GM12875 (cell line): ENCODE results near the gene ZFYVE28.

Source experiments
- H3K4me3 ChIP-seq: one replicate; pipeline ENCODE4 v1.5.1; 2011; ENCODE audit warnings: low read depth, low read length, control low read depth
- TF ChIP-seq, protein P1 (sequence below): IDR thresholded peaks from 2 replicates; pipeline ENCODE4 v1.5.1; 2011; ENCODE audit warnings: low read depth, mild to moderate bottlenecking, control low read depth, inconsistent platforms, low read length, moderate library complexity, borderline replicate concordance; ENCODE audit not compliant: insufficient read depth

The ZFYVE28 gene

DNA sequence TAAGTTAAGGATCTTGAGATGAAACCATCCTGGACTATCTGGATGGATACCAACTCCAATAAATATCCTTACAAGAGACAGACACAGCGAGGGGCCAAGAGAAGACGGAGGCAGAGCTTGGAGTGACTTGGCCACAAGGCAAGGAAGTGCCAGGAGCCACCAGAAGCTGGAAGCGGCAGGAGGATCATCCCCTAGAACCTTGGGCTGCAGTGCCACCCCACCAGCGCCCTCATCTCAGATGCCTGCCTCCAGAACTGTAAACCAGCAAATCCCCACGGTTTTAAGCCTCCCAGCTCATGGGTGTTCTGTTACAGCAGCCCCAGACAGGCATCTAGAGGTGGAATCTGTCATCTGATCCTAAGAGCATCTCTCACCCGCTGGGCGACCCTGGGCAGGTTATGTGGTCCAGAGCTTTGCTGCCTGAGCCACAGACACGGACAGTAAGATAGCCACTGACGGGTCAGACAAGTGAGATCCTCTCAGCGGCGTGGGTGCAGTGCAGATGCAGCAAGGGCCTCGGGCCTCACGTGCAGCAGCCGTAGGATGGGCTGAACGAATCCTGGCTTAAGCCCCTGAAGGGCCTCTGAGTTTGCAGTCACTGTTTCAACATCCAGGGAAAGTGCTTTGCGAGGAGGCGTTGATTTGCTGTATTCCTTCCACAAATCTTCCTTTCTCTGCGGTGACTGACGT is 131.4 kb downstream of the ZFYVE28 start:
- TF ChIP-seq, protein P1, sequence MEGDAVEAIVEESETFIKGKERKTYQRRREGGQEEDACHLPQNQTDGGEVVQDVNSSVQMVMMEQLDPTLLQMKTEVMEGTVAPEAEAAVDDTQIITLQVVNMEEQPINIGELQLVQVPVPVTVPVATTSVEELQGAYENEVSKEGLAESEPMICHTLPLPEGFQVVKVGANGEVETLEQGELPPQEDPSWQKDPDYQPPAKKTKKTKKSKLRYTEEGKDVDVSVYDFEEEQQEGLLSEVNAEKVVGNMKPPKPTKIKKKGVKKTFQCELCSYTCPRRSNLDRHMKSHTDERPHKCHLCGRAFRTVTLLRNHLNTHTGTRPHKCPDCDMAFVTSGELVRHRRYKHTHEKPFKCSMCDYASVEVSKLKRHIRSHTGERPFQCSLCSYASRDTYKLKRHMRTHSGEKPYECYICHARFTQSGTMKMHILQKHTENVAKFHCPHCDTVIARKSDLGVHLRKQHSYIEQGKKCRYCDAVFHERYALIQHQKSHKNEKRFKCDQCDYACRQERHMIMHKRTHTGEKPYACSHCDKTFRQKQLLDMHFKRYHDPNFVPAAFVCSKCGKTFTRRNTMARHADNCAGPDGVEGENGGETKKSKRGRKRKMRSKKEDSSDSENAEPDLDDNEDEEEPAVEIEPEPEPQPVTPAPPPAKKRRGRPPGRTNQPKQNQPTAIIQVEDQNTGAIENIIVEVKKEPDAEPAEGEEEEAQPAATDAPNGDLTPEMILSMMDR: no peak

DNA sequence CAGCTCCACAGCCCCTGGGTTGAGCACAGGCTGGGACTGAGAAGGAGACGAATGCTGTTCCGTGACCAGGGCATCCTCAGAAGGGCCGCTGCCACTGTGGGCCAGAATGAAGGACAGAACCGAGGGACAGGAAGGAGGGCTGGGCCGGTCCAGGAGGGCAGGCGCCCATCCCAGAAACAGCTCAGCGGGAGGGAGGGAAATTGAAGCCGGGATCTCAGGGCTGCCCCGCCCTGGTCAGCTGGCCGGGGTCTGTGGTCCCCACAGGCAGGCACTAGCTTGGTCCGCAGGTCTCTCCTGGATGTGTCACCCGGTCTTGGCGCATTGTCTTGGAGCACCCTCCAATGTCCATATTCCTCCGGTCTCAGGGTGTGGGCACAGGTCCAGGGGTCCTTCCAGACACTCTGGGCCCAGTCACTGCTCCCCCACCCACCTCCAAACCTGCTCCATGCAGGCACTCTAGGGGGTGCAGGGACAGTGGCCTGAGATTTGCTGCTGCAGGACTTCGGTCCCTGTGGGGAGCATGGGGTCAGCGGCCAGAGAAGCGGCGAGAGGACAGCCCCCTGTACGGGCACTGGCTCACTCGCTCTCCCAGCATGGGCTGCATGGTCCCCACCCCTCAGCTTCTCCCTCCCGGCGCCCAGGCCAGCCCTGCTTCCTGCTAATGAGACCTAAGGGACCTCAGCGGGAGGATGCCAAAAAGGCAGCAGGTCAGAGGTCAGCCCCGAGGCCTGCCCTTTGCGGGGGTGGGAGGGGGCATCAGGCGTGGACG is 132.6 kb downstream of the ZFYVE28 start:
- TF ChIP-seq, protein P1: no peak
- H3K4me3 ChIP-seq: no peak overlapping the region

More for the DNA sequence above, 131.4 kb downstream of the ZFYVE28 start:
- H3K4me3 ChIP-seq: no peak overlapping the region

DNA sequence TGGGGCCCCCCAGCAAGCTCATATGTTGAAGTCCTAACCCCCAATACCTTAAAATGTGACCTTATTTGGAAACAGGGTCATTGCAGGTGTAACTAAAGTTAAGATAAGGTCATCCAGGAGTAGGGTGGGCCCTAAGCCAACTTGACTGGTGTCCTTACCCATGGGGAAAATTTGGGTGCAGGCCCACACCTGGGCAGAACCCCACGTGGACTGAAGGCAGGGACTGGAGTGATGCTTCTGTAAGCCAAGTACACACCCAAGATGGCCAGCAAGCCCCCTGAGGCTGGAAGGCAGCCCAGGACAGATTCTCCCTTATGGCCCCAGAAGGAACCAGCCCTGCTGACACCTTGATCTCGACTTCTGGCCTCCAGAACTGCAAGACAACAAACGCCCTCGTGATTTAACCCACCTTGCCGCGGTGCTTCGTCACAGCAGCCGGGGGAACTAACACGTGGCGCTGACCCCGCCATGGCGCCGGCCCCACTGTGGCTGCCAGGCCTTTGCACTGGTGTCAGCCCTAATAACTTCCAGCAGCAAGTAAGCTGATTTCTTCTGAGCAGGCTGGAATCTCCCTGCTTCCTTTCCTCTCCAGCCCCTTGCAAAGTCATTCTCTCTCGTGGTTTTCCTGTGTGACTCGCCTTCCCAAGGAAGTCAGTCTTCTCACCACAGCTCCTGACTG is 133.4 kb downstream of the ZFYVE28 start:
- H3K4me3 ChIP-seq: no peak overlapping the region
- TF ChIP-seq, protein P1: no peak

DNA sequence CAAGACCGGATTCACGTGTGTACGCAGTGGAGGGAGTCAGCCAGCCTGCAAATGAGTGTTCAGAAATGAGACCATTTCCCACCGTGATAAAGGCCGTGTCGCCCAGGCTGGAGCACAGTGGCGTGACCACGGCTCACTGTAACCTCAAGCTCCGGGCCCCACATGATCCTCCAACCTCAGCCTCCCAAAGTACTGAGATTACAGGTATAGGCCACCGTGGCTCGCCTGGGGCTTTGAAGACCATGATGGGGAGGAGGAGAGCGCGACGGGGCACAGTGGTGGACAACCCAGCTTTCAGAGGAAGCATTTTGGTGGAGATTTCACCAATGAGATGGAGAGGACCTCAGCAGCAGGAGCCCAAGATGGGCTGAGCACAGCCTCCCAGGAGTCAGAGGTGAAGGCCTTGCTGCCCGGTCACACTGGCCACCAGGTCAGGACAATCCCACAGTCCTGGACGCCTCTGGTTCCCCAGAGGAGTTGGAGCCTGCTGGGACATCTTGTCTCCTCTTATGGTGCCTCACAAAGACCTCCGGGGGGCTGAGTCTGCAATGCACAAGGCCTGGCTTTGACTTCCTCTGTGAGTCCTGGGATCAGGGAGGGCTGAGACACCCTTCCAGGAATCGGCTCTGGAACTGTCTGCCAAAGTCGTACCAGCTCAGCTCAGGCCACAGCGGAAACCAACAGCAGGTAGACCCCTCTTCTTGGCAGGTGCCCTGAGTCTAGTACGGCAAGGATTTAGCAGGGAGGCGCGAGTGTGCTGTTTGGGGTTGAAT is 134.1 kb downstream of the ZFYVE28 start:
- TF ChIP-seq, protein P1: no peak

DNA sequence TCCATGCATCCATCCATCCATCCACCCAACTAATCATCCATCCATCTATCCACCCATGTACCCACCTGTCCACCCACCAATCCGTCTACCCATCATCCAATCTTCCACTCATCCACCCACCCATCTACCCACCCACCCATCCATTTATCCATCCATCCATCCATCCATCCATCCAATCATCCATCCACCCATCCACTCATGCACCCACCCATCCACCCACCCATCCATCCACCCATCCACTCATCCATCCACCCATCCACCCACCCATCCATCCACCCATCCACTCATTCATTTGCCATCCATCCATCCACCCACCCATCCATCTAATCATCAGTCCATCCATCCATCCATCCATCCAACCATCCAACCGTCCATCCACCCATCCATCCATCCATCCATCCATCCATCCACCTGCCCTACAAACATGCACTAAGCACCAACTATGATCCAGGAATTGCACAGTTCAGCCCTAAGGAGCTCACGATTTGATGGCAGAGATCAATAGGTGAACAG is 135.2 kb downstream of the ZFYVE28 start:
- TF ChIP-seq, protein P1: no peak
- H3K4me3 ChIP-seq: no peak overlapping the region

More for the DNA sequence above, 134.1 kb downstream of the ZFYVE28 start:
- H3K4me3 ChIP-seq: no peak overlapping the region

DNA sequence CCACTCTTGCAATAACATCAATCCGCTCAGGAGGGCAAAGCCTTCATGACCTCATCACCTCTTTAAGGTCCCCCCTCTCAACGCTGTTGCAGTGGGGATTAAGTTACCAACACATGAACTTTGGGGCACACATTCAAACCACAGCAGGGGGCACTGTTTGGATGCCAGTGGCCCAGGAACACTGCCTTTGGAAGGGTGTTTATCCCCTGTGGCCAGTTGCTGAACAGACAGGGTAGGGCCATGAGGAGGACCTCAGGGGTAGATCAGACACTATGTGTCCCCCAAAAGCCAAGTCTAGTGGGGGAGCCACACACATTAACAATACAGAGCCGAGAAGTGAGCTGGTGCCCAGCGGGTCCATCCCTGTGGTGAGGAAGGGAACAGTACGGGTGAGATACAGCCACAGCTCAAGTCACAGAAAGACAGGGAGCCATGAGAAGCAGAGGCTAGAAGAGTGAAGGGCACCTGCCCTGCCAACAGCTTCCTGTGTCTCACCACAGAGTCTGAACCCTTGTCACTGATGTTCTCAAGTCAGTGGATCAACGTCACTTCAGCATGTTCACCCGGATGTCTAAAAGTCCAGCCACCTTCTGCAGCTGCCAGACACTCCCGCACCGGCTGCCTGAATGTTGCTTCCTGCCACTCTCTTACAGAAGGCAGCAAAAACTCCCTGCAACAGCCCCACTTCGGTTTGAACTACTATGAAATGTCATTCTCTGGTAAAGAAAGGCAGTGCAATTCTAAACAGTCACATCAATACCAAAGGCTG is 136.7 kb downstream of the ZFYVE28 start:
- TF ChIP-seq, protein P1: peak; percentile 37; the same call in 1 of the 2 replicates

More for the DNA sequence above, 136.7 kb downstream of the ZFYVE28 start:
- no peak overlapping the region for H3K4me3 ChIP-seq
